Skeletal muscle satellite cell (primary cell): ENCODE data around the gene CRADD.

Experiments
- H3K27me3 ChIP-seq: 2 replicates; pipeline ENCODE4 v1.7.0; 2013; ENCODE audit warnings: low read length; ENCODE audit not compliant: control insufficient read depth, insufficient read depth
- H3K36me3 ChIP-seq: 2 replicates; pipeline ENCODE4 v1.7.0; 2013; ENCODE audit warnings: mild to moderate bottlenecking, control low read depth, low read length; ENCODE audit not compliant: insufficient read depth
- H3K4me1 ChIP-seq: 2 replicates; pipeline ENCODE4 v1.7.0; 2013; ENCODE audit warnings: low read length; ENCODE audit not compliant: control insufficient read depth, insufficient read depth
- H3K4me2 ChIP-seq: 2 replicates; pipeline ENCODE4 v1.7.0; 2013; ENCODE audit warnings: mild to moderate bottlenecking, low read length
- H3K4me3 ChIP-seq: 2 replicates; pipeline ENCODE4 v1.7.0; 2013; ENCODE audit warnings: low read length
- H3K9ac ChIP-seq: 2 replicates; pipeline ENCODE4 v1.7.0; 2013; ENCODE audit warnings: mild to moderate bottlenecking, low read depth, low read length, moderate library complexity
- H3K9me3 ChIP-seq: replicated peaks from 2 replicates; pipeline ENCODE4 v1.7.0; 2013; ENCODE audit warnings: mild to moderate bottlenecking, control low read depth, low read length

Gene CRADD

DNA sequence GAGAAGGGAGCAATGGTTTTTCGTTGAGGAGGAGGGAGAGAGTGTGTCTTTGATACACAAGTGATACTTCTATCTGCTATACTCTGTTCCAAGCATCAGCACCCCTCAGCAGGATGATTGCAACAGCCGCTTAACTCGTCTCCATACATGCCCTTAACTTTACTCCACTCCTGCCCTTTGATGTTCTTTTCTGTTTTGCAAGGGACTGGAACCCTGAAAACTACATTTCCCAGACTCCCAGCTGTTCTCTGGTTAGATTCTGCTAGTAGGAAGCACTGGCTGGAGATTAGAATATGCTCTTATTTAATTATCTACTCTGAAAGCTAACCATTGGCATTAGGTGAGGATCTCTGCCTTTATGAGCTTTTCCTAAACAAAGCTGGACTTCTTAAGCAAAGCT lies 23.5 kb upstream of the CRADD start:
- no peaks in the 10 kb centered on the region for H3K36me3 ChIP-seq
- H3K9ac ChIP-seq, result no peak overlapping the region
- no peak overlapping the region for H3K4me3 ChIP-seq
- H3K27me3 ChIP-seq, result peaks cover 6% of the 10 kb centered on the region
- H3K9me3 ChIP-seq, result no peaks in the 10 kb centered on the region
- no peak overlapping the region for H3K4me2 ChIP-seq
- no peaks in the 10 kb centered on the region for H3K4me1 ChIP-seq

DNA sequence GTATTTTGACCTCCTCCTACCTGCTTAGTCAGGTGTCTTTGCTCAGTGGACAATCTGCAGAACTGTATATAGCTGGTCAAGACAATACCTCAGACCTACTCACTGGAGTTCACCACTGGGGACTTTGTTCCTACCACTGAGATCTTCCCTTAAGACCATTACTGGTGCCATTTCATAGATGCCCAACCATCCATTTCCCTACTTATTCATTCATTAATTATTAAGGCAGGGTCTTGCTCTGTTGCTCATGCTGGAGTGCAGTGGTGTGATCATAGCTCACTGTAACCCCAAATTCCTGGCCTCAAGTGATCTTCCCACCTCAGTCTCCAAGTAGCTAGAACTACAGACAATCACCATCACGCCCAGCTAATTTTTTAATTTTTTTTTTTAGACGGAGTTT lies 22.8 kb upstream of the CRADD start:
- peaks cover 6% of the 10 kb centered on the region for H3K27me3 ChIP-seq
- no peak overlapping the region for H3K4me3 ChIP-seq
- H3K4me2 ChIP-seq, result no peak overlapping the region
- no peaks in the 10 kb centered on the region for H3K36me3 ChIP-seq
- H3K9me3 ChIP-seq, result no peaks in the 10 kb centered on the region
- H3K4me1 ChIP-seq, result no peaks in the 10 kb centered on the region
- H3K9ac ChIP-seq, result no peak overlapping the region

DNA sequence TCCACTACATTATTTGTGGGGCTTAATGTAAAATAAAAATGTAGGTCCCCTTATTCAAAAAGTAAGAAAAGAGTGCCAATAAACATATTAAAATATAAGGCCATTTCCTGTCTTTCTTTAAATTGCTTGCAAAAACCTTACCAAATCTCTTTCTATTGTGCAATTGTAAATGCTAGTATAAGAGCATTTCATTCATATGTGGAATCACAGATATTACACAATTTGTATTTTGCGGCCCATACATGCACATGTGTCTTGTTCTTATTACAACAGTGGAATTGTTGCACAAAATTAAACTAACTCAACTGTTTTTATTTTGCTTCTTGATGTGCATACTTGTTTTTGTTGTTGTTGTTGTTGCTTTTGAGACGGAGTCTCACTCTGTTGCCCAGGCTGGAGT lies 20.1 kb upstream of the CRADD start:
- no peak overlapping the region for H3K9ac ChIP-seq
- H3K9me3 ChIP-seq, result no peaks in the 10 kb centered on the region
- no peak overlapping the region for H3K4me3 ChIP-seq
- H3K4me1 ChIP-seq, result no peaks in the 10 kb centered on the region
- H3K27me3 ChIP-seq, result peaks cover 6% of the 10 kb centered on the region
- H3K36me3 ChIP-seq, result no peaks in the 10 kb centered on the region
- H3K4me2 ChIP-seq, result no peak overlapping the region

DNA sequence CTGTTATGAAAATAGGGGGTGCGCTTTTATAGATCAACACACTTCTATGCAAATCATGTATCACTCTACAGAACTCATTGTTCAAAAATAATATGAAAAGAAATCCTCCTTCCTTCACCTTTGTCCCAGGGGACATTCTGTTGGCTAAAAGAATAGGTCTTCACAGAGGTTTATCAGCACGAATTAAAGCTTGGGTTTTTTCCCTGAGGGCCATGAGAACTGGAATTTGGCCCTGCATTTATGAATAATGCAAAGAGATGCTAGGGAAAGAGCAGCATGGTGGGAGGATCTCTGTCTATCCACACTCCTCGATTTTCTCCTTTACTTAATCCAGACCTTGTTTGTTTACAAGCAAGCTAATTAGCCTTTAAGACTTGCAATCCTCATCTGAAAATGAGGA lies 16.2 kb upstream of the CRADD start:
- H3K4me2 ChIP-seq, result no peak overlapping the region
- H3K9me3 ChIP-seq, result no peaks in the 10 kb centered on the region
- peaks cover 2% of the 10 kb centered on the region for H3K27me3 ChIP-seq
- no peak overlapping the region for H3K9ac ChIP-seq
- H3K4me1 ChIP-seq, result no peaks in the 10 kb centered on the region
- no peak overlapping the region for H3K4me3 ChIP-seq
- no peaks in the 10 kb centered on the region for H3K36me3 ChIP-seq

DNA sequence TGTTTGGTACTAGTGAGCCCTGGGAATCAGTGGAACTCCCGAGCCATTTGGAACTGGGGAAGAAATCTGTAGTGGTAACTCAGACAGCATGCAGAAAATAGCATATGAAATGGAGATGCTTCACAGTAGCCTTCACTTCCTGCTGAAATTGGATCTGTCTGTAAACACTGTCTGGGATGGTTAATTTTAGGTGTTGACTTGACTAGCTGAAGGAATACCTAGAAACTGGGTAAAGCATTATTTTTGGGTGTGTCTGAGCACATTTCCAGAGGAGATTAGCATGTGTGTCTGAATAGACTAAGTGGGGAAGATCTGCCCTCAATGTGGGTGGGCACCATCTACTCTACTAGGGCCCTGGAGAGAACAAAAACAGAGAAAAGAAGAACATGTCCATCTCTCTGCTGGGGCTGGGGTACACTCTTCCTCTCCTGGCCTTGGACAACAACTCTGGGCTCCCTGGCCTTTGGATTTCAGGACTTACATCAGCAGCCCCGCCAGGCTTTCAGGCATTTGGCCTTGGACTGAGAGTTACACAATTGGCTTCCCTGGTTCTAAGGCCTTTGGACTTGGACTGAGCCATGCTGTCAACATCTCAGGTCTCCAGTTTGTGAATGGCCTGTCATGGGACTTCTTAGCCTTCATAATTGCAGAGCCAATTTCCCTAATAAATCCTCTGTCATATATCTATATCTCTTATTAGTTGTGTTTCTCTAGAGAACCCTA lies 14.0 kb upstream of the CRADD start:
- Histone ChIP-seq H3K36me3 (no peaks in the 10 kb centered on the region), H3K4me1 (no peaks in the 10 kb centered on the region), H3K9me3 (no peaks in the 10 kb centered on the region), H3K27me3 (no peaks in the 10 kb centered on the region), H3K4me3 (no peak overlapping the region), H3K4me2 (no peak overlapping the region), H3K9ac (no peak overlapping the region)

DNA sequence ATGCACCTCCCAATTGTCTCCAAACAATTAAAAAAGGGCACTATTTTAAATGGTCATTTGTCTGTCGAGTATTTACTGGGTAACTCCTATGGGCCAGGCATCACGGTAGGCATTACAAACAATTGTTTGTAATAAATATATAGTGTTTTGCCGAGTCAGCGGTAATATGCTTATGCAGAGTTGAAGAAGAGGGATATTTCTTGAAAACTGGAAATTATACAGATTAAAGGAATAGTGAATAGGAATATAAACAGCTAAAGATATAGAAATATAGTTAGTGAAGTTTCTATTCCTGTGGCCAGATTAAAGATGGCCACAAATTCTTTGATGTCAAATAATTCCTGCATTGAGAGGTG lies 13.5 kb upstream of the CRADD start:
- no peaks in the 10 kb centered on the region for H3K4me1 ChIP-seq
- no peaks in the 10 kb centered on the region for H3K27me3 ChIP-seq
- no peak overlapping the region for H3K4me3 ChIP-seq
- H3K36me3 ChIP-seq, result no peaks in the 10 kb centered on the region
- H3K9ac ChIP-seq, result no peak overlapping the region
- H3K9me3 ChIP-seq, result no peaks in the 10 kb centered on the region
- H3K4me2 ChIP-seq, result no peak overlapping the region

DNA sequence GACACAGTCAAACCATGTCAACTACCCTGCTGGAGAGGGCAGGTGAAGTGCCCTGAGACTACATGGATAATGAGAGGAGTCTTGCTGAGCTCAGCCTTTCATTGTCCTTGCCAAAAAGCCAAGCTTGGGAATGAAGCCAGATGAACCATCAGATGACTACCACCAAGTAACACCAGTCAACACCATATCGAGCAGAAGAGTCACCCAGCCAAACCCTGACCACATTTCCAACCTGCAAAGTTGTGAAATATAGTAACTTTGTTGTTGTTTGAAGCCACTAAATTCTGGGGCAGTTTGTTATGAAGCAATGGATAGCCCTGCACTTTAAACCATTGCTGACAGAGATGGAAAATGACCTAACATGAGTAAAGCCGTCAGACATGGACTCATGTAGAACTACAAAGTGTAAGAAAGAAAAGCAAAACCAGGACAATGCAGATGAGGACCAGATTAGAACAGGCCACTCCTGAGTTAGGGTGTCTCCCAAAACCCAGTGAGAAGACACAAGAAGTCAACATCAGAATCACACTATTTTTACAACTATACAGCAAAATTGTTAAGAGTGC lies 12.5 kb upstream of the CRADD start:
- Histone ChIP-seq H3K9me3 (no peaks in the 10 kb centered on the region), H3K4me2 (no peak overlapping the region), H3K4me3 (no peak overlapping the region), H3K36me3 (no peaks in the 10 kb centered on the region), H3K9ac (no peak overlapping the region), H3K27me3 (no peaks in the 10 kb centered on the region), H3K4me1 (no peaks in the 10 kb centered on the region)

DNA sequence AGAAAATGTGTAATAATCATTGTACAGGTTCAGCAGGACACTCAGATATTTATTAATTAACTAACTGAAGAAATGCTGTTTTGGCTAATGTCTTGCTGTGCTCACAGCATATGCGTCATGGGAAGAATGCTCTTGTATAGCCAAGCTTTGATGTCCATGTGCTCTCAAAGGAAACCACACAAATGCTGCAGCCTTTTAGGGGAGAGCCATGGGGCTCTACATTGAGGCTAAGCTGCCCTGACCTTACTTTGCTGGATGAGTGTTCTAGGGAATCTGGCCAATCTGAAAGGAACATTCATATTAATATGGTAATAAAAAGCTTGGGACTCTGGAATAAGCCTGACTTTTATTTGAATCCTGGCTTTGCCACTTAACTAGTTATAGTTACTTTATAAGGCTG lies 9.5 kb upstream of the CRADD start:
- H3K9me3 ChIP-seq, result no peaks in the 10 kb centered on the region
- no peak overlapping the region for H3K9ac ChIP-seq
- no peaks in the 10 kb centered on the region for H3K36me3 ChIP-seq
- no peak overlapping the region for H3K4me2 ChIP-seq
- H3K27me3 ChIP-seq, result no peaks in the 10 kb centered on the region
- no peak overlapping the region for H3K4me3 ChIP-seq
- no peaks in the 10 kb centered on the region for H3K4me1 ChIP-seq

DNA sequence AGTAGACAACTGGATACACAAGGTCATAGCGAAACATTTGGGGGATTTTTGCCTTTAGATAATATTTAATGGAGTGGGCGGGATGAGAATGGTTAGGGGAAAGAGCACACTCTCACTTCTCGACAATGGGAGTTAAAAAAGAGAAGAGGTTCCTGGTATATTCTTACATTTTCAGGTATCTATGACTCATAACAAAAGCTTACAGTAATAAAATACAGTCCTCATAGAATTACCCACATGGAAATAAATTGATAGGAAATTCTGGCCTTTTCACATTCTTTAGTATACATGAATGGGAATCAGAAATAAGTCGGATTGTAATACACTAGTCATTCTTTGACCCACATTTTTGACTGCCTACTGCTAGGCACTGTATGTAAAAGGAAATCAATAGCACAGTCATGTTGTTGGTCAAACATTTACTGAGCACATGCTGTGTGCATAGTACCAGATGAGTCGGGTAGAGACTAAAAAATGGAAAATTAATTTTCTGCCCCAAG lies 8.2 kb upstream of the CRADD start:
- Histone ChIP-seq H3K36me3 (no peaks in the 10 kb centered on the region), H3K4me3 (no peak overlapping the region), H3K9me3 (no peaks in the 10 kb centered on the region), H3K27me3 (no peaks in the 10 kb centered on the region), H3K9ac (no peak overlapping the region), H3K4me1 (no peaks in the 10 kb centered on the region), H3K4me2 (no peak overlapping the region)

DNA sequence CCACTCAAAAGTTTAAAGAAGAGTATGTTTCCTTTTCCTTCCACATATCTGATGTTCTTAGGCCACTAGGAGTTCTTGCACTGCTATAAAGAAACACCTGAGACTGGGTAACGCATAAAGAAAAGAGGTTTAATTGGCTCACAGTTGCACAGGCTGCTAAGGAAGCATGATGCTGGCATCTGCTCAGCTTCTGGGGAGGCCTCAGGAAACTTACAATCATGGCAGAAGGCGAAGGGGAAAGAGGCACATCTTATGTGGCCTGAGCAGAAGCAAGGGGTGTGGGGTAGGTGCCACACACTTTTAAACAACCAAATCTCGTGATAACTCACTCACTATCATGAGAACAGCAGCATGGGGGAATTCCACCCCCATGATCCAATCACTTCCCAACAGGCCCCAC lies 7.7 kb upstream of the CRADD start:
- H3K9ac ChIP-seq, result no peak overlapping the region
- H3K27me3 ChIP-seq, result no peaks in the 10 kb centered on the region
- H3K4me1 ChIP-seq, result no peaks in the 10 kb centered on the region
- no peak overlapping the region for H3K4me3 ChIP-seq
- H3K4me2 ChIP-seq, result no peak overlapping the region
- no peaks in the 10 kb centered on the region for H3K9me3 ChIP-seq
- no peaks in the 10 kb centered on the region for H3K36me3 ChIP-seq

DNA sequence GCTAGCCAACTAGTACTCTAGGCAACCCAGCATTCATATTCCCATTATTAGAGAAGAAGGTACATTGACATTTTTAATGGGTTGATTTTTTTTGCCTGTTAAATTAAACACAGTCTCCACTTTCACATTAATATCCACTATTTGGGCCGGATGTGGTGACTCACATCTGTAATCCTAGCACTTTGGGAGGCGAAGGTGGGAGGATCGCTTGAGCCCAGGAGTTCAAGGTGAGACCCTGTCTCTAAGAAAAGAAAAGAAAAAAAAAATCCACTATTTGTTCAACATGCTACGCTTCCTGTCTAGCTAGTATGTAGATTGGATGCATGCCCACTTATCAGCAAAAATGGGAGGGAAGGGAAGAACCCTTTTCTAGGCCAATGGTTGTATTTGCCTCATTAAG lies 7.1 kb upstream of the CRADD start:
- no peak overlapping the region for H3K4me3 ChIP-seq
- H3K4me2 ChIP-seq, result no peak overlapping the region
- H3K36me3 ChIP-seq, result no peaks in the 10 kb centered on the region
- no peaks in the 10 kb centered on the region for H3K9me3 ChIP-seq
- H3K27me3 ChIP-seq, result no peaks in the 10 kb centered on the region
- H3K4me1 ChIP-seq, result no peaks in the 10 kb centered on the region
- H3K9ac ChIP-seq, result no peak overlapping the region

DNA sequence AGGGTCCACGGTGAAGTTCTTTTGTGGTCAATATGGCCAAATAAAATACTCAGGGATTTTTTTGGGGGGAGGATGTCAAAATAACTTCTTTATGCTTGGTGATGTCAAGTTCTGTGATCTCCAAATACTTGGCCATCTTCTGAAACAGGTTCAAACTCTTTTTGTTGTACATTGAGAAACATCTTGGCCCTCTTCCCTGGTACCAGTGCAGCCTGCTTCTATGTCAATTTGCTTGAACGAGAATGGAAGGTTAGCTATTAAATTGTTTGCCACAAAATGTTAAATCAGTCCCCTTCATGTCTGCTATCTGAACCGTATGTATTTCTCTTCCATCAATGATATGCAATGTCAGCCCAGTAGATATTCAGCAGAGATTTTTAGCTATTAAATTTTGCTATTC lies 6.1 kb upstream of the CRADD start:
- Histone ChIP-seq H3K4me3 (no peak overlapping the region), H3K36me3 (no peaks in the 10 kb centered on the region), H3K4me2 (no peak overlapping the region), H3K9ac (no peak overlapping the region), H3K27me3 (no peaks in the 10 kb centered on the region), H3K4me1 (no peaks in the 10 kb centered on the region), H3K9me3 (no peaks in the 10 kb centered on the region)
